ENCODE results near the gene TMEM125. TPM values are rescaled to one million over a fixed set of nuclear protein-coding genes. Genes with fewer than 3 reads are reported as not detected.

Gene TMEM125
- total and polyA plus RNA-seq, 12 donors = 0.15 to 0.37 (median 0.22) TPM; not detected in 6

DNA sequence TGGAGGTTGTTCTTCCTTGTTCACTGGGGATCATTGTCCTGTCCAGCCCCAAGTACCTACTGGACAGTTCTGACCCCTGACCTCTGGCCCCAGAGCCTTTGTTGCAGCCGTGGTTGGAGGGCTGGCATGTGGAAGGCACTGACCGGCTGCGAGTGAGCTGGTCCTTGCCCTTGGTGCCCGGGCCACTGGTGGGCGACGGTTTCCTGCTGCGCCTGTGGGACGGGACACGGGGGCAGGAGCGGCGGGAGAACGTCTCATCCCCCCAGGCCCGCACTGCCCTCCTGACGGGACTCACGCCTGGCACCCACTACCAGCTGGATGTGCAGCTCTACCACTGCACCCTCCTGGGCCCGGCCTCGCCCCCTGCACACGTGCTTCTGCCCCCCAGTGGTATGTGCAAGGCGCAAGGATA, 42.4 kb downstream of the TMEM125 start:
- ATAC-seq = no peak
- Histone ChIP-seq H3K4me3 (no peak overlapping the region), H3K9me3 (no peaks in the 10 kb centered on the region), H3K27ac (no peak overlapping the region), H3K4me1 (peaks cover 0 to 17% (median 0%) of the 10 kb centered on the region in 9 donors), H3K27me3 (no peaks in the 10 kb centered on the region), H3K36me3 (peaks cover 0 to 87% (median 0%) of the 10 kb centered on the region in 9 donors)
- intact Hi-C loops (cut with DNase I) = no loop called here
- TF ChIP-seq, protein P1, sequence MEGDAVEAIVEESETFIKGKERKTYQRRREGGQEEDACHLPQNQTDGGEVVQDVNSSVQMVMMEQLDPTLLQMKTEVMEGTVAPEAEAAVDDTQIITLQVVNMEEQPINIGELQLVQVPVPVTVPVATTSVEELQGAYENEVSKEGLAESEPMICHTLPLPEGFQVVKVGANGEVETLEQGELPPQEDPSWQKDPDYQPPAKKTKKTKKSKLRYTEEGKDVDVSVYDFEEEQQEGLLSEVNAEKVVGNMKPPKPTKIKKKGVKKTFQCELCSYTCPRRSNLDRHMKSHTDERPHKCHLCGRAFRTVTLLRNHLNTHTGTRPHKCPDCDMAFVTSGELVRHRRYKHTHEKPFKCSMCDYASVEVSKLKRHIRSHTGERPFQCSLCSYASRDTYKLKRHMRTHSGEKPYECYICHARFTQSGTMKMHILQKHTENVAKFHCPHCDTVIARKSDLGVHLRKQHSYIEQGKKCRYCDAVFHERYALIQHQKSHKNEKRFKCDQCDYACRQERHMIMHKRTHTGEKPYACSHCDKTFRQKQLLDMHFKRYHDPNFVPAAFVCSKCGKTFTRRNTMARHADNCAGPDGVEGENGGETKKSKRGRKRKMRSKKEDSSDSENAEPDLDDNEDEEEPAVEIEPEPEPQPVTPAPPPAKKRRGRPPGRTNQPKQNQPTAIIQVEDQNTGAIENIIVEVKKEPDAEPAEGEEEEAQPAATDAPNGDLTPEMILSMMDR (IDR thresholded peaks at IDR 0.05) = no peak
- WGBS, 2 donors = 92 to 93% methylated on average over 19 of the region's 19 CpGs
- no peak for DNase-seq

DNA sequence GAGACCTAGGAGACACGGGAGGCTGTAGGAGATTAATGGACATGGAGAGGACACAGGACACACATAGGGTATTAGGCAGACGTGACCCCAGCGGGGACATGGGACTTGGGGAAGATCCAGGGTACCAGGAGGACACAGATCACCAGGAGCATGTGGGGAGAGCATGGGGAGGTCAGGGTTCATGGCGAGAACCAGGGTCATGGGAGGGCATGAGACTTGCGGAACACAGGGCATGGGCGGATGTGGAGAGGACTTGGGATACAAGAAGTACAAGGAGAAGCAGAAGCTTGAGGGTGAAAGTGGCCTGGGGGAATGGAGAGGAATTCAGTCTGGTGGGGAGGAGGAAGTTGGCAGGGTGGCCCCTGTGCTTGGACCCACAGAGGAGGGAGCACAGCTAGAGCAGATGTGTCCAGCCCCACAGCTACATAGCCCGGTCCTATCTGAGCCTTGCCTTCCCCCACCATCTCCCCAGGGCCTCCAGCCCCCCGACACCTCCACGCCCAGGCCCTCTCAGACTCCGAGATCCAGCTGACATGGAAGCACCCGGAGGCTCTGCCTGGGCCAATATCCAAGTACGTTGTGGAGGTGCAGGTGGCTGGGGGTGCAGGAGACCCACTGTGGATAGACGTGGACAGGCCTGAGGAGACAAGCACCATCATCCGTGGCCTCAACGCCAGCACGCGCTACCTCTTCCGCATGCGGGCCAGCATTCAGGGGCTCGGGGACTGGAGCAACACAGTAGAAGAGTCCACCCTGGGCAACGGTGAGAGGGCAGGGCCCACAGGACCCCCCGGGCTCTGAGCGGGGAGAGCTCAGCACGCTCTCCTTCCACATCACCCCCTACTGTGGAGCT, 43.1 kb downstream of the TMEM125 start:
- WGBS, 2 donors = 92 to 94% methylated on average over 24 of the region's 24 CpGs
- peak in 1 of 8 donors; percentile 5 for ATAC-seq
- Histone ChIP-seq H3K4me1 (peaks cover 0 to 17% (median 0%) of the 10 kb centered on the region in 9 donors), H3K36me3 (peaks cover 0 to 89% (median 0%) of the 10 kb centered on the region in 9 donors), H3K27ac (no peak overlapping the region), H3K4me3 (no peak overlapping the region), H3K9me3 (no peaks in the 10 kb centered on the region), H3K27me3 (no peaks in the 10 kb centered on the region)
- no peak for DNase-seq
- TF ChIP-seq, protein P1 (IDR thresholded peaks at IDR 0.05) = no peak
- intact Hi-C loops (cut with DNase I) = no loop called here

DNA sequence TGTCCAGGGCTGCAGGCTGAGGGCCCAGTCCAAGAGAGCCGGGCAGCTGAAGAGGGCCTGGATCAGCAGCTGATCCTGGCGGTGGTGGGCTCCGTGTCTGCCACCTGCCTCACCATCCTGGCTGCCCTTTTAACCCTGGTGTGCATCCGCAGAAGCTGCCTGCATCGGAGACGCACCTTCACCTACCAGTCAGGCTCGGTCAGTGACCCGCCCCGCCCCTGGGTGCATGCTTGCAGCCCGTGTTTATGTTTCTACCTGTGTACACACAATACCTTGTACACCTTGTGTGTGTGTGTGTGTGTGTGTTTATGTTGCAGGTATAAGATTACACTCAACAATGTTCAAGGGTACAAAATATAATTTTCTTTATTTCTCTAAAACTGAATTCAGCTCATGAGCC, 44.0 kb downstream of the TMEM125 start:
- H3K4me1 ChIP-seq = peaks cover 0 to 17% (median 0%) of the 10 kb centered on the region in 9 donors
- DNase-seq (no peak), ATAC-seq (no peak)
- no peak overlapping the region for H3K4me3 ChIP-seq
- H3K27me3 ChIP-seq = no peaks in the 10 kb centered on the region
- peaks cover 0 to 93% (median 0%) of the 10 kb centered on the region in 9 donors for H3K36me3 ChIP-seq
- H3K9me3 ChIP-seq = no peaks in the 10 kb centered on the region
- TF ChIP-seq, protein P1 (IDR thresholded peaks at IDR 0.05) = no peak
- 92 to 96% methylated on average over 10 of the region's 10 CpGs for WGBS, 2 donors
- no peak overlapping the region for H3K27ac ChIP-seq
- intact Hi-C loops (cut with DNase I) = no loop called here

DNA sequence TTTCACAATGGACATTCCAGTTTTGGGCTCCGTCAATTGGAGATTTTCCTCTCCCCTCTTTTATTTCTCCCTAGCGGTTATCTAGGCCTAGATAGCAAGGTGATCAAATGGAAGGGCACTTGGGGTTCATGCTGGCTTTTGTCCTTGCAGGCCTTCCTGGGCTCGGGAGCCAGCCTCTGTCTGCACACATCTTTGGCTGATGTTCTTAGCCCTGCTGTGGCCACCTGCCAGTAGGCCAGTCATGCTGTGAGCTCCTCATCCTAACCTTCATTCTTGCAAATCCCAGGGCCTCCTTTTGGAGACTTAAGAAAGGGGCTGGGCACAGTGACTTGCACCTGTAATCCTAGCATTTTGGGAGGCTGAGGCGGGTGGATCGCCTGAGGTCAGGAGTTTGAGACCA, 44.5 kb downstream of the TMEM125 start:
- H3K9me3 ChIP-seq = no peaks in the 10 kb centered on the region
- no peak for ATAC-seq
- intact Hi-C loops (cut with DNase I) = no loop called here
- H3K4me1 ChIP-seq = peaks cover 0 to 16% (median 0%) of the 10 kb centered on the region in 9 donors
- H3K36me3 ChIP-seq = peaks cover 0 to 93% (median 0%) of the 10 kb centered on the region in 9 donors
- no peak for DNase-seq
- TF ChIP-seq, protein P1 (IDR thresholded peaks at IDR 0.05) = no peak
- no peak overlapping the region for H3K4me3 ChIP-seq
- 93 to 97% methylated on average over 5 of the region's 5 CpGs for WGBS, 2 donors
- H3K27ac ChIP-seq = no peak overlapping the region
- no peaks in the 10 kb centered on the region for H3K27me3 ChIP-seq
